ENCODE data around the gene WWOX.

- TF ChIP-seq POLR2A (IDR thresholded peaks at IDR 0.05) (no peak), CTCF (IDR thresholded peaks at IDR 0.05) (no peak)
Measured at GRCh38 chr16:78147911-78148401, 48.5 kb downstream of the WWOX start.
